Mucosa of stomach (tissue), 1 donor: Measurements from ENCODE around the gene TMEM41A.
"Not testable (repeated sequence)": the region's sequence is repeated elsewhere in the genome, so short reads cannot be mapped to it uniquely, and the experiment has no call there.

ENCODE experiments used
- H3K27me3 ChIP-seq: one replicate; pipeline ENCODE4 v1.7.0; 2013; ENCODE audit warnings: mild to moderate bottlenecking, low read length; ENCODE audit not compliant: control insufficient read depth, insufficient read depth
- H3K36me3 ChIP-seq: one replicate; pipeline ENCODE4 v1.7.0; 2013; ENCODE audit warnings: low read length; ENCODE audit not compliant: control insufficient read depth, insufficient read depth
- H3K4me1 ChIP-seq: one replicate; pipeline ENCODE4 v1.7.0; 2013; ENCODE audit warnings: mild to moderate bottlenecking, low read length; ENCODE audit not compliant: control insufficient read depth, insufficient read depth
- H3K4me3 ChIP-seq: one replicate; pipeline ENCODE4 v1.7.0; 2013; ENCODE audit warnings: low read length
- H3K9ac ChIP-seq: one replicate; pipeline ENCODE4 v1.7.0; 2013; ENCODE audit warnings: mild to moderate bottlenecking, low read length, moderate library complexity
- H3K9me3 ChIP-seq: one replicate; pipeline ENCODE4 v1.7.0; 2013; ENCODE audit warnings: mild to moderate bottlenecking, low read length, moderate library complexity; ENCODE audit not compliant: control insufficient read depth
- donor health status: Pancreatic carcinoma.

The TMEM41A gene

DNA sequence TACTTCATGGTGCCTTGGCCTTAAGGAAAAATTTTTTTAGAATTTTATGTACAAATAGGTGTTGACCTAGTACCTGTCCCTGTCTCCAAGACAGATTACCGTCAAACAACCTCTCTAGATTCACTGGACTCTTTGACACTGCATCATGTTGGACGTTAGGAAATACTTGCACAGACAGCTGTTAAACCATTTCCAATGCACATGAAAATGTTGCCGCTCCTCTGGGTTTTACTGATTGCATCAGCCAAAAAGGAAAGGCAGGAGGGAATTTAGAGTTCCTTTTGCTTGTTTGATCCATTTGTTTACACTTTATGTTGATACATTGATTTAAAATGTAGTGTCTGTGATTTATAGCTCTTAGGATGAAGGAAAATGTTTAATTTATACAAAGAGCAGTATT, 14.5 kb downstream of the TMEM41A start:
- peaks cover 9% of the 10 kb centered on the region for H3K36me3 ChIP-seq
- H3K4me1 ChIP-seq: peaks cover 3% of the 10 kb centered on the region
- H3K9ac ChIP-seq: no peak overlapping the region

DNA sequence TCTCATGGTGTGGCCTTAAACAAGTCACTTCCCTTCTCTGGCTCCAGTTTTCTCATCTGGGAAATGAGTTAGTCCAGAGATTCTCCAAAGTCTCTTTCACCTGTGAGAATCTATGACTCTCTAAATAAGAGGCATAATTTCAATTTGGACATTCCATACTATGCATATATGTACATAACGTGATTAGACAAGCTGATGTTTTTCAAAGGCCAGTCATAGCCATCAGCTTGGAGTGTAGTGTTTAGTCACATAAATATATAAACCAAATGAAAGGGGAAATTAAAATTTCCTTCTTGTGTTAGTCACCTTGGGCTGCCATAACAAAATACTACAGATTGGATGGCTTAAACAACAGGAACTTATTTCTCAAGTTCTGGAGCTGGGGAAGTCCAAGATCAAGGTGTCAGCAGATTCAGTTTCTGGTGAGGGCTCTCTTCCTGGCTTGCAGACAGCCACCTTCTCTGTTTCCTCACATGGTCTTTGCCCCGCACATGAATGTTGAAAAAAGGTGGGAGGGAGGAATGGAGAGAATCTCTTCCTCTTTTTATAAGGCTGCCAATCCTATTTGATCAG, 19.4 kb downstream of the TMEM41A start:
- H3K4me3 ChIP-seq: no peak overlapping the region
- H3K27me3 ChIP-seq: no peaks in the 10 kb centered on the region
- H3K9ac ChIP-seq: no peak overlapping the region
- H3K9me3 ChIP-seq: no peaks in the 10 kb centered on the region
- no peaks in the 10 kb centered on the region for H3K4me1 ChIP-seq
- peaks cover 9% of the 10 kb centered on the region for H3K36me3 ChIP-seq

More for the DNA sequence above, 14.5 kb downstream of the TMEM41A start:
- Histone ChIP-seq H3K27me3 (no peaks in the 10 kb centered on the region), H3K4me3 (no peak overlapping the region), H3K9me3 (no peaks in the 10 kb centered on the region)

DNA sequence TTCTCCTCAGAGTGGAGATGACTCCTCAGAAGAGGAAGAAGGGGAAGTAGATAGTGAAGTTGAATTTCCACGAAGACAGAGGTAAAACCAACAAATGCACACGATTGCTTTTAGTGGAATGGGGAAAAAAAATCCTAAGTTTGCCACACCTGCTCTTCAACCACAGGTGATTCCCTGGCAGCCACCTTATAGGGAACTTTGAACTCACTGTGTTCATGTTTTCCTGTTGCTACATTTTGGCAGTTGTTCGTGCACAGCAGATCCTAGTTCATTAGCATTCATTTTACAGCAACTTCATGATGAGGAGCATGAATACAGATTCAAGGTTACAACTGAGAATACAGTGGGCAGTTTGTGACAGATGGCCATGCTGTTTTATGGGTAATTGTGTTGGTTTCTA, 21.5 kb downstream of the TMEM41A start:
- Histone ChIP-seq H3K9me3 (no peaks in the 10 kb centered on the region), H3K36me3 (peaks cover 8% of the 10 kb centered on the region), H3K4me3 (no peak overlapping the region), H3K9ac (no peak overlapping the region), H3K4me1 (no peaks in the 10 kb centered on the region), H3K27me3 (no peaks in the 10 kb centered on the region)

DNA sequence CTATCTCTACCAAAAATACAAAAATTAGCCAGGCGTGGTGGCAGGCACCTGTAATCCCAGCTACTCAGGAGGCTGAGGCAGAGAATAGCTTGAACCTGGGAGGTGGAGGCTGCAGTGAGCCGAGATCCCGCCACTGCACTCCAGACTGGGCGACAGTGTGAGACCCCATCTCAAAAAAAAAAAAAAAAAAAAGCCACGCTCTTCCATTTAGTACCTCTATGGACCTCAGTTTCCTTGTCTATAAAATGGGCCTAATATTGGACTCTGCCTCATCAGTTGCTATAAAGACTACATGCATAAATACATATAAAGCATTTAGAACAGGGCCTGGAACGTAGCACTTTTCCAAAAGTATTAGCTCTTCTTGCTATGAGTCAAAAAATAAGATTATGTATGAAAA, 23.9 kb downstream of the TMEM41A start:
- H3K9me3 ChIP-seq, H3K4me3 ChIP-seq, H3K9ac ChIP-seq, H3K36me3 ChIP-seq, H3K4me1 ChIP-seq, H3K27me3 ChIP-seq: not testable (repeated sequence)

DNA sequence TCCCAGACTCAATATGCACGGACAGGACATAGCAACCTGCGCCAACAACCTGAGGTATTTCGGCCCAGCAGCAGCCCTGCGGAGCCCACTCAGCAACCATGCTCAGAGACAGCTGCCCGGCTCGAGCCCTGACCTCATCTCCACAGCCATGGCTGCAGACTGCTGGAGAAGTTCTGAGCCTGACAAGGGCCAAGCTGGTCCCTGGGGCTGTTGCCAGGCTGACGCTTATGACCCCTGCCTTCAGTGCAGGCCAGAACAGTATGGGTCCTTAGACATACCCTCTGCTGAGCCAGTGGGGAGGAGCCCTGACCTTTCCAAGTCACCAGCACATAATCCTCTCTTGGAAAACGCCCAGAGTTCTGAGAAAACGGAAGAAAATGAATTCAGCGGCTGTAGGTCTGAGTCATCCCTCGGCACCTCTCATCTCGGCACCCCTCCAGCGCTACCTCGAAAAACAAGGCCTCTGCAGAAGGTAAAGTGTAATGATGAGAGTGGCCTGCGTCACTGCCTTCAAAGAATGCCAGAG, 25.5 kb downstream of the TMEM41A start:
- no peaks in the 10 kb centered on the region for H3K9me3 ChIP-seq
- H3K36me3 ChIP-seq: no peaks in the 10 kb centered on the region
- no peak overlapping the region for H3K4me3 ChIP-seq
- no peaks in the 10 kb centered on the region for H3K4me1 ChIP-seq
- H3K9ac ChIP-seq: no peak overlapping the region
- H3K27me3 ChIP-seq: no peaks in the 10 kb centered on the region

DNA sequence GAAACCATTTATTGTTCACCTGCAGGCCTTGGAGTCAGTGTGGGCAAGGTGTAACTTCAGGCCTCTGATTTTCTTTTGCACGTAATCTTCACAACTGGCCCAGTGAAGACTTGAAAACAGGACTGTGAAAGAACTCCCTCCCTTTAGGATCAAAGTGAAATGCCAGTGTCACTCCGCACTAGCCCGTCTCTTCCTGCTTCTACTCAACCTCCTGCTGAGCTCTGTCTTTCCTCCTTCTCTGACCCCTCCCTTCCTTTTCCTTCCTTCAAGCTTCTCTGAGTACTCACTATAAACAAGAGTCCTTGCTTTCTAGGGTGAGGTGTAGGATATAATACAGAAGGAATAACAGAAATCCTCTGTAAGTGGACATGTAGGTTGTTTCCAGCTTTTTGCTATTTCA, 28.5 kb downstream of the TMEM41A start:
- no peaks in the 10 kb centered on the region for H3K9me3 ChIP-seq
- H3K4me1 ChIP-seq: no peaks in the 10 kb centered on the region
- peaks cover 8% of the 10 kb centered on the region for H3K36me3 ChIP-seq
- H3K9ac ChIP-seq: no peak overlapping the region
- no peaks in the 10 kb centered on the region for H3K27me3 ChIP-seq
- H3K4me3 ChIP-seq: no peak overlapping the region

DNA sequence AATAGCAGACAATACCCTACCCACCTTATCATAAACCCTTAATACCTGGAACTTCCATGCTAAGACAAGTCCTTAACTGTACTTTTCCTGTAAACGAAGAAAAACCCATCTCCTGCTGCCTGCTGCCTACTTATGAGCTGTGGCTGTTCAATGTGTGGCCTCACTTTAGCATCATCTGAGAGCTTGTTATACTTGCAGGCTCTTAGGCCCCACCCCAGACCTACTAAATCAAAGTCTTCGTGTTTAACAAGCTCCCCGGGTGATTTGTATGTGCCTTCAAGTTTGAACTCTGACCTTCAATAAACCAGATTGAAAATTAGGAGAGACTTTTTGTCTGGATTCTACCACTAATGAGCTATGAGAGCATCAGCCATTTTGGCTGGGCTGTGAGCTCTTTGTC, 29.3 kb downstream of the TMEM41A start:
- H3K4me1 ChIP-seq: no peaks in the 10 kb centered on the region
- no peaks in the 10 kb centered on the region for H3K9me3 ChIP-seq
- no peak overlapping the region for H3K9ac ChIP-seq
- no peaks in the 10 kb centered on the region for H3K27me3 ChIP-seq
- peaks cover 8% of the 10 kb centered on the region for H3K36me3 ChIP-seq
- H3K4me3 ChIP-seq: no peak overlapping the region

DNA sequence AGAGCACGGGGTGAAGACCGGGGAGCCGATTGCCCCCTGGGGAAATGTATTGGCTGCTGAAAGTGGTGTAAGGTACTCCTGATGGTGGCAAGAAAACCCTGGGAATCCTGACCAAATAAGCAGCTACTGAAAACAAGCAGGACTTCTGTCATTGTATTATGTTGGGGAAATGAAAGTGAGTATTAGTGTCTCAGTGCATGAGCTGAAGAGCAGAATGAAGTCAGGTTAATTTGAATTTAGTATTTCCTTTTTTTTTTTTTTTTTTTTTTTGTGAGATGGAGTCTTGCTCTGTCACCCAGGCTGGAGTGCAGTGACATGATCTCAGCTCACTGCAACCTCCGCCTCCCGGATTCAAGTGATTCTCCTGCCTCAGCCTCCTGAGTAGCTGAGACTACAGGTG, 32.7 kb downstream of the TMEM41A start:
- not testable (repeated sequence) for H3K27me3 ChIP-seq, H3K4me1 ChIP-seq, H3K4me3 ChIP-seq, H3K9ac ChIP-seq, H3K9me3 ChIP-seq, H3K36me3 ChIP-seq

DNA sequence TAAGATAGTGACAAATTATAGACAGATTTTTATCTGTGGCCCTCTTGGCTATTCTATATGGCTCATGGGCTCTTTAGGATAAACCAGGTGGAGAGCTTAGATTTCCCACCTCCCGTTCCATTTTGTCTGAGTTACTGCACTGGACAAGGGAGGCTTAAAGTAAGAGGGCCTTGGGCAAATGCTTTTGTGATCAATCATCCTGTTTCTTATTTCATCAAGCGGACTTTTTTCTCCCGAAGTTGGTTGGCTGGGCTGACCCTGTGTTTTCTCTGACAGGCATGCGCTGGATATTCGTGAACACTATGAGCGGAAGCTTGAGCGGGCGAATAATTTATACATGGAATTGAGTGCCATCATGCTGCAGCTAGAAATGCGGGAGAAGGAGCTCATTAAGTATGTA, 33.4 kb downstream of the TMEM41A start:
- H3K36me3 ChIP-seq: peaks cover 8% of the 10 kb centered on the region
- no peaks in the 10 kb centered on the region for H3K4me1 ChIP-seq
- H3K4me3 ChIP-seq: no peak overlapping the region
- H3K9me3 ChIP-seq: no peaks in the 10 kb centered on the region
- H3K9ac ChIP-seq: no peak overlapping the region
- no peaks in the 10 kb centered on the region for H3K27me3 ChIP-seq

DNA sequence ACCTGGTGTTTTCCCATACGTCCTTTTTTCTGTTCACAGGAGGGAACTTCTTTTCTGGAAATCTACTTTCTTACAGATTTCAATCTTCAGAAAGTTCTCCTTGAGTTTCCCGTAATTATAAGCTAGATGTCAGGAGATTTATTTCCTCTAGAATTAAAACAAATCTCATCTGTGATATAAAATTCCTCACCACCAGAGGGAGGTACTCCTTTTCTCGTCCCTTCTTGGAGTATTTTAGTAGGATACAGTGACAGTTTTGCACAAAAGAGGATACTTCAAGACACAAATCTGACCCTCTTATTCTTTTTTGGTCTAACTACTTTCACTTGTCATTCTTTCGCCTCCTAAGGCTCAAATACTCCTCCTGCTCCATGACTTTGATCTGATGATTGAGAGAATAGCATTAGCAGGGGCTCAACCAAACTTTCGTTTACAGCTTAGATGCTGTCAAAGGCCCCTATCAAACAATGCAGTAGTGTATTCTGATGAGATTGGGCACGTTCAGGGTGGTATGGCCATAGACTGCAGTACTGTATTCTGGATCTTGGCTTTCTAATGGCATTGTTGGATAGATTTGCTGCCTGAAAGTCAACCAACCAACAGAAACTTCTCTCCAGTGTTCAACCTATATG, 38.0 kb downstream of the TMEM41A start:
- H3K9ac ChIP-seq: no peak overlapping the region
- H3K36me3 ChIP-seq: peaks cover 3% of the 10 kb centered on the region
- no peaks in the 10 kb centered on the region for H3K4me1 ChIP-seq
- H3K27me3 ChIP-seq: no peaks in the 10 kb centered on the region
- no peaks in the 10 kb centered on the region for H3K9me3 ChIP-seq
- no peak overlapping the region for H3K4me3 ChIP-seq

DNA sequence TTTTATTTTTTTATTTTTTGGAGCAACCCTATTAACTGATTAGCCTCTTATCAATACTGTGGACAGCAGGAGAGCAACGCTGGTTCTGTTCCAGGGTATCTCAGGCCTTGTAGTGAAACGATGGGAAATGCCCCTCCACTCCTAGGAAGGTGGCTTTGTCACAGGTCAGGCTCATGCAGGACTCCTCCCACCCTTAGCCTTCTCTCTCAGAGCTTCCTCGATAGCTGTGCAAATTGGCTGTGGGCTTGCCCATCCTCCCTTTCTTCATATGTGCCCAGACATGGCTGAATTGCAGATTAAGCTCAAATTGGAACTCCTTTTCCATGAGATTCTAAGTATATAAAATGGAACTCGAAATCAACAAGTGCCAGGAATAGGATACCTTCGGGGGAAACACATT, 38.5 kb downstream of the TMEM41A start:
- H3K9me3 ChIP-seq: no peaks in the 10 kb centered on the region
- H3K4me3 ChIP-seq: no peak overlapping the region
- H3K27me3 ChIP-seq: no peaks in the 10 kb centered on the region
- H3K4me1 ChIP-seq: no peaks in the 10 kb centered on the region
- H3K9ac ChIP-seq: no peak overlapping the region
- H3K36me3 ChIP-seq: no peaks in the 10 kb centered on the region

DNA sequence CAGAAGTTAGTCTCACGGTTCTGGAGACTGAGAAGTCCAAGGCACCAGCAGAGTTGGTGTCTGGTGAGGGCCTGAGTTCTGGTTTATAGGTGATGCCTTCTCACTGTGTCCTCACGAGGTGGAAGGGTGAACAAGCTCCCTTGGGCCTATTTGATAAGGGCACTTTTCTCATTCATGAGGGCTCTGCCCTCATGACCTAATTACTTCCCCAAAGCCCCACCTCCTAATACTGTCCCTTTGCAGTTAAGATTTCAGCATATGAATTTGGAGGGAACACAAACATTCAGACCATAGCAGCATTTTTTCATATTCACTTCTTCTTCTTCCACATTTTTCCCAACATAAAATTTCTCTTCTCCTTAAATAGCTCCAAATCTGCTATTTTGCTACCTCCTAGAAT, 41.5 kb downstream of the TMEM41A start:
- Histone ChIP-seq H3K4me1 (no peaks in the 10 kb centered on the region), H3K27me3 (no peaks in the 10 kb centered on the region), H3K9ac (no peak overlapping the region), H3K4me3 (no peak overlapping the region), H3K9me3 (no peaks in the 10 kb centered on the region), H3K36me3 (no peaks in the 10 kb centered on the region)

DNA sequence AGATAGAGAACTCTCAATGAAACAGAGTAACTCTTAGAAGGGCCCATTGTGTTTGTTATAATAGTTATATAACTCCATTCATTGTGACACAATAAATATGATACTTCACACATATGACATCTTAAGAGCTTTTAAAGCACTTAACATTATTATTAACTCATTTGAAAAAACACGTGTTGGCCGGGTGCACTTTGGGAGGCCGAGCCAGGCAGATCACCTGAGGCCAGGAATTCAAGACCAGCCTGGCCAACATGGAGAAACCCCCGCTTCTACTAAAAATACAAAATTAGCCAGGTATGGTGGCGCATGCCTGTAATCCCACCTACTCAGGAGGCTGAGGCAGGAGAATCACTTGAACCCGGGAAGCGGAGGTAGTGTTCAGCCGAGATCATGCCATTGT, 47.4 kb downstream of the TMEM41A start:
- not testable (repeated sequence) for H3K9ac ChIP-seq, H3K9me3 ChIP-seq, H3K27me3 ChIP-seq, H3K4me1 ChIP-seq, H3K4me3 ChIP-seq, H3K36me3 ChIP-seq
